H9 (cell line): ENCODE data around the gene PTER. TPM values are rescaled to one million over a fixed set of nuclear protein-coding genes. Genes with fewer than 3 reads are reported as not detected.

Source experiments
- DNase-seq: peaks from one replicate; pipeline ENCODE4 v3.0.0-alpha.2; 2017
- H2AFZ ChIP-seq: one replicate; pipeline ENCODE4 v1.6.1; 2013; ENCODE audit warnings: mild to moderate bottlenecking, low read length, control low read depth, moderate library complexity
- H2AK5ac ChIP-seq: 2 replicates; pipeline ENCODE4 v1.6.1; 2013; ENCODE audit warnings: low read length, control low read depth, mixed read lengths; ENCODE audit not compliant: insufficient read length
- H2BK120ac ChIP-seq: one replicate; pipeline ENCODE4 v1.6.1; 2013; ENCODE audit warnings: low read depth, mild to moderate bottlenecking, low read length, control low read depth, inconsistent platforms; ENCODE audit not compliant: poor library complexity, severe bottlenecking
- H2BK12ac ChIP-seq: 2 replicates; pipeline ENCODE4 v1.6.1; 2013; ENCODE audit warnings: low read length, control low read depth, mixed read lengths, low read depth; ENCODE audit not compliant: insufficient read length
- H2BK15ac ChIP-seq: 2 replicates; pipeline ENCODE4 v1.6.1; 2013; ENCODE audit warnings: low read depth, low read length, control low read depth
- H2BK20ac ChIP-seq: one replicate; pipeline ENCODE4 v1.6.1; 2013; ENCODE audit warnings: low read depth, mild to moderate bottlenecking, low read length, control low read depth, inconsistent platforms; ENCODE audit not compliant: poor library complexity, severe bottlenecking
- H2BK5ac ChIP-seq: 2 replicates; pipeline ENCODE4 v1.6.1; 2013; ENCODE audit warnings: low read length, control low read depth, mixed read lengths; ENCODE audit not compliant: insufficient read length
- H3K14ac ChIP-seq: 2 replicates; pipeline ENCODE4 v1.6.1; 2013; ENCODE audit warnings: low read length, control low read depth; ENCODE audit not compliant: insufficient read depth
- H3K18ac ChIP-seq: 2 replicates; pipeline ENCODE4 v1.6.1; 2013; ENCODE audit warnings: low read depth, mild to moderate bottlenecking, mixed read lengths, low read length, control low read depth; ENCODE audit not compliant: insufficient read length
- H3K23ac ChIP-seq: 2 replicates; pipeline ENCODE4 v1.6.1; 2013; ENCODE audit warnings: low read length, control low read depth, mixed read lengths, low read depth; ENCODE audit not compliant: insufficient read length
- H3K23me2 ChIP-seq: 2 replicates; pipeline ENCODE4 v1.6.1; 2013; ENCODE audit warnings: low read depth, mild to moderate bottlenecking, mixed read lengths, low read length, control low read depth; ENCODE audit not compliant: insufficient read length, poor library complexity, severe bottlenecking
- H3K27ac ChIP-seq: 2 replicates; pipeline ENCODE4 v1.5.1; 2013; ENCODE audit warnings: low read length, control low read depth, mixed read lengths, low read depth; ENCODE audit not compliant: insufficient read length
- H3K27me3 ChIP-seq: 2 replicates; pipeline ENCODE4 v1.6.1; 2013; ENCODE audit warnings: low read length, control low read depth, inconsistent platforms; ENCODE audit not compliant: insufficient read depth
- H3K4ac ChIP-seq: 2 replicates; pipeline ENCODE4 v1.6.1; 2013; ENCODE audit warnings: low read depth, mild to moderate bottlenecking, control low read depth, inconsistent platforms, low read length, moderate library complexity
- H3K4me1 ChIP-seq: 2 replicates; pipeline ENCODE4 v1.6.1; 2013; ENCODE audit warnings: low read length, control low read depth, inconsistent platforms; ENCODE audit not compliant: insufficient read depth
- H3K4me2 ChIP-seq: 2 replicates; pipeline ENCODE4 v1.6.1; 2013; ENCODE audit warnings: low read length, control low read depth, mixed read lengths; ENCODE audit not compliant: insufficient read length, insufficient read depth
- H3K56ac ChIP-seq: 2 replicates; pipeline ENCODE4 v1.6.1; 2013; ENCODE audit warnings: low read depth, mild to moderate bottlenecking, mixed read lengths, low read length, control low read depth; ENCODE audit not compliant: insufficient read length
- H3K79me1 ChIP-seq: 2 replicates; pipeline ENCODE4 v1.6.1; 2013; ENCODE audit warnings: low read depth, mild to moderate bottlenecking, moderate library complexity, low read length, control low read depth, inconsistent platforms; ENCODE audit not compliant: insufficient read depth, poor library complexity, severe bottlenecking
- H3K79me2 ChIP-seq: 2 replicates; pipeline ENCODE4 v1.6.1; 2013; ENCODE audit warnings: low read length, control low read depth, inconsistent platforms; ENCODE audit not compliant: insufficient read depth
- H3K9ac ChIP-seq: 2 replicates; pipeline ENCODE4 v1.6.1; 2013; ENCODE audit warnings: low read length, control low read depth, mixed read lengths; ENCODE audit not compliant: insufficient read length; ENCODE audit errors: extremely low read depth
- H3K9me3 ChIP-seq: one replicate; pipeline ENCODE4 v1.6.1; 2013; ENCODE audit warnings: low read depth, low read length, inconsistent platforms; ENCODE audit not compliant: control insufficient read depth
- H3T11ph ChIP-seq: one replicate; pipeline ENCODE4 v1.6.1; 2013; ENCODE audit warnings: mild to moderate bottlenecking, low read length, control low read depth, inconsistent platforms
- H4K20me1 ChIP-seq: one replicate; pipeline ENCODE4 v1.6.1; 2013; ENCODE audit not compliant: control insufficient read depth, insufficient read length, insufficient read depth
- H4K5ac ChIP-seq: 2 replicates; pipeline ENCODE4 v1.6.1; 2013; ENCODE audit warnings: low read depth, mild to moderate bottlenecking, mixed read lengths, low read length, control low read depth; ENCODE audit not compliant: insufficient read length
- H4K8ac ChIP-seq: replicated peaks from 2 replicates; pipeline ENCODE4 v1.6.1; 2013; ENCODE audit warnings: low read length, control low read depth, mixed read lengths, low read depth; ENCODE audit not compliant: insufficient read length
- H4K91ac ChIP-seq: 2 replicates; pipeline ENCODE4 v1.6.1; 2013; ENCODE audit warnings: low read depth, mild to moderate bottlenecking, moderate library complexity, mixed read lengths, low read length, control low read depth; ENCODE audit not compliant: insufficient read length
- H3K27ac Mint-ChIP-seq, 3 experiments: 2 replicates in 2 of 3; 3 replicates in 1 of 3; pipeline ENCODE4 v1.8.0; 2020 to 2021; ENCODE audit warnings: mixed read lengths in 3 of 3, mild to moderate bottlenecking in 1 of 3, moderate library complexity in 1 of 3
- H3K27me3 Mint-ChIP-seq: 2 replicates; pipeline ENCODE4 v1.8.0; 2021; ENCODE audit warnings: low read depth, mild to moderate bottlenecking, moderate library complexity, mixed read lengths
- H3K36me3 Mint-ChIP-seq, 3 experiments: 2 replicates in 2 of 3; 3 replicates in 1 of 3; pipeline ENCODE4 v1.8.0; 2020 to 2021; ENCODE audit warnings: low read depth in 3 of 3, mixed read lengths in 3 of 3; ENCODE audit not compliant: insufficient read depth in 1 of 3
- H3K4me1 Mint-ChIP-seq, 2 experiments: 2 replicates each; pipeline ENCODE4 v1.8.0; 2020; ENCODE audit warnings: mixed read lengths in 2 of 2
- H3K4me3 Mint-ChIP-seq, 2 experiments: 2 replicates in 1 of 2; 3 replicates in 1 of 2; pipeline ENCODE4 v1.8.0; 2020 to 2021; ENCODE audit warnings: mild to moderate bottlenecking in 2 of 2, mixed read lengths in 2 of 2, moderate library complexity in 1 of 2
- H3K9me3 Mint-ChIP-seq, 2 experiments: 2 replicates in 1 of 2; 3 replicates in 1 of 2; pipeline ENCODE4 v1.8.0; 2020; ENCODE audit warnings: mild to moderate bottlenecking in 2 of 2, mixed read lengths in 2 of 2, moderate library complexity in 1 of 2
- WGBS: extraction: QIAGEN DNeasy Blood & Tissue Kit; methylation state at CpG from one replicate; pipeline ENCODE4 v1.1.7; 2013; ENCODE audit warnings: missing lambda C conversion rate, low lambda C conversion rate, mixed read lengths; ENCODE audit not compliant: insufficient read length; ENCODE audit errors: extremely low coverage; 5-methylcytosine and 5-hydroxymethylcytosine counted together
- total RNA-seq: library from RNA; stranded (reverse); gene quantifications from 2 replicates; pipeline ENCODE4 v1.2.1, GENCODE V29; 2021
- TF ChIP-seq, protein P1 (sequence below): fragments of 200-600 bp; sonication (generic); conservative IDR thresholded peaks from 3 replicates; pipeline ENCODE4 v1.8.0; 2021; ENCODE audit warnings: antibody characterized with exemption, mild to moderate bottlenecking

PTER gene
- total RNA-seq, 1 experiment from 2014 or later, result 10.1 TPM

DNA sequence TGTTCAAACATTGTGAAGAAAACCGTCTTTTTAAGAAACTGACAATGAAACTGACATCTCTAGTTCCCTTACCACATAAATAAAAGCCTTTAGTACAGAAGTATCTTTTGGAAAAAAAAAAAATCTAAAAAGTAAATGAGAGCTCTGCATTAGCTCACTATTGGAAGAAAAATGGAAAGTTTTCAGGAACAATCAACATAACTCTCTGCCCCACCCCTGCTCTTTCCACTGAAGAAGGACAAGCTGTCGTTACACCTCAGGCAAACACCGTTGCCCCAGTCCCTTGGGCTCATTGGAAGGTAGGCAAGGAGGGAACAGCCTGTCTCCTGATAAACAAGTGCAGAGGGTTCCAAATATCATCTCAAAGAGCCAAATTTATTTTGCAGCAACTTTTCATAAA lies 107.3 kb downstream of the PTER start:
- H3K4ac ChIP-seq, result no peak overlapping the region
- TF ChIP-seq, protein P1, sequence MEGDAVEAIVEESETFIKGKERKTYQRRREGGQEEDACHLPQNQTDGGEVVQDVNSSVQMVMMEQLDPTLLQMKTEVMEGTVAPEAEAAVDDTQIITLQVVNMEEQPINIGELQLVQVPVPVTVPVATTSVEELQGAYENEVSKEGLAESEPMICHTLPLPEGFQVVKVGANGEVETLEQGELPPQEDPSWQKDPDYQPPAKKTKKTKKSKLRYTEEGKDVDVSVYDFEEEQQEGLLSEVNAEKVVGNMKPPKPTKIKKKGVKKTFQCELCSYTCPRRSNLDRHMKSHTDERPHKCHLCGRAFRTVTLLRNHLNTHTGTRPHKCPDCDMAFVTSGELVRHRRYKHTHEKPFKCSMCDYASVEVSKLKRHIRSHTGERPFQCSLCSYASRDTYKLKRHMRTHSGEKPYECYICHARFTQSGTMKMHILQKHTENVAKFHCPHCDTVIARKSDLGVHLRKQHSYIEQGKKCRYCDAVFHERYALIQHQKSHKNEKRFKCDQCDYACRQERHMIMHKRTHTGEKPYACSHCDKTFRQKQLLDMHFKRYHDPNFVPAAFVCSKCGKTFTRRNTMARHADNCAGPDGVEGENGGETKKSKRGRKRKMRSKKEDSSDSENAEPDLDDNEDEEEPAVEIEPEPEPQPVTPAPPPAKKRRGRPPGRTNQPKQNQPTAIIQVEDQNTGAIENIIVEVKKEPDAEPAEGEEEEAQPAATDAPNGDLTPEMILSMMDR, result no peak
- H4K20me1 ChIP-seq, result no peaks in the 10 kb centered on the region
- no peaks in the 10 kb centered on the region for H3K9me3 ChIP-seq
- H3K9me3 Mint-ChIP-seq, result no peaks in the 10 kb centered on the region; a peak in 2 of 5 replicates
- no peak overlapping the region for H3K9ac ChIP-seq
- no peak overlapping the region for H3K27ac ChIP-seq
- no peaks in the 10 kb centered on the region for H3K79me1 ChIP-seq
- H4K5ac ChIP-seq, result no peak overlapping the region
- H3K23me2 ChIP-seq, result no peaks in the 10 kb centered on the region
- no peak overlapping the region for H3K18ac ChIP-seq
- H2BK120ac ChIP-seq, result no peak overlapping the region
- no peak overlapping the region for H3K14ac ChIP-seq
- no CpG with 5 or more reads among the region's 3 CpGs for WGBS
- H2BK20ac ChIP-seq, result no peak overlapping the region
- no peak overlapping the region for H2AK5ac ChIP-seq
- H3K23ac ChIP-seq, result no peak overlapping the region
- no peak overlapping the region for H2AFZ ChIP-seq
- H2BK5ac ChIP-seq, result no peak overlapping the region
- no peak overlapping the region for H2BK15ac ChIP-seq
- H4K91ac ChIP-seq, result no peak overlapping the region
- no peak overlapping the region for H4K8ac ChIP-seq
- no peak overlapping the region for H3T11ph ChIP-seq
- DNase-seq, result no peak
- H3K4me3 Mint-ChIP-seq, result no peak overlapping the region
- no peaks in the 10 kb centered on the region for H3K4me1 ChIP-seq
- H3K27me3 Mint-ChIP-seq, result peaks cover 10% of the 10 kb centered on the region
- H3K36me3 Mint-ChIP-seq, result no peaks in the 10 kb centered on the region
- H3K56ac ChIP-seq, result no peak overlapping the region
- H2BK12ac ChIP-seq, result no peak overlapping the region
- peaks cover 2 to 3% of the 10 kb centered on the region in 2 experiments; a peak in 1 of 4 replicates for H3K4me1 Mint-ChIP-seq
- no peak overlapping the region for H3K27ac Mint-ChIP-seq
- no peak overlapping the region for H3K4me2 ChIP-seq
- H3K79me2 ChIP-seq, result no peaks in the 10 kb centered on the region
- no peaks in the 10 kb centered on the region for H3K27me3 ChIP-seq
